Mesothelial cell of epicardium (in vitro differentiated cells): ENCODE results near the gene LAMB2. TPM values are rescaled to one million over a fixed set of nuclear protein-coding genes. Genes with fewer than 3 reads are reported as not detected.

Source experiments
- DNase-seq, 2 experiments: peaks; one replicate each; pipeline ENCODE4 v3.0.0; 2021; ENCODE audit warnings: low spot score in 2 of 2; ENCODE audit not compliant: unreplicated experiment in 2 of 2
- H3K27ac Mint-ChIP-seq: 2 replicates; pipeline ENCODE4 v1.8.0; 2021; ENCODE audit warnings: mixed read lengths
- H3K27me3 Mint-ChIP-seq: 2 replicates; pipeline ENCODE4 v1.8.0; 2021; ENCODE audit warnings: low read depth, mixed read lengths
- H3K36me3 Mint-ChIP-seq: 2 replicates; pipeline ENCODE4 v1.8.0; 2021; ENCODE audit warnings: mixed read lengths
- H3K4me1 Mint-ChIP-seq: 2 replicates; pipeline ENCODE4 v1.8.0; 2021; ENCODE audit warnings: mixed read lengths
- H3K4me3 Mint-ChIP-seq: 2 replicates; pipeline ENCODE4 v1.8.0; 2021; ENCODE audit warnings: mild to moderate bottlenecking, moderate library complexity, mixed read lengths
- H3K9me3 Mint-ChIP-seq: 2 replicates; pipeline ENCODE4 v1.8.0; 2021; ENCODE audit warnings: mixed read lengths
- CTCF ChIP-seq: fragments of 200-600 bp; sonication (generic); IDR thresholded peaks from one replicate; pipeline ENCODE4 v1.5.0; 2021; ENCODE audit warnings: antibody characterized with exemption; ENCODE audit not compliant: unreplicated experiment
- total RNA-seq: library from RNA; stranded (reverse); gene quantifications from 3 replicates; pipeline ENCODE4 v1.2.1, GENCODE V29; 2021

Gene LAMB2
- total RNA-seq, 1 donor from 2014 or later, result 359 TPM

- Mint-ChIP-seq H3K27ac (no peak overlapping the region), H3K36me3 (peaks cover 28% of the 10 kb centered on the region), H3K4me3 (no peak overlapping the region), H3K9me3 (no peaks in the 10 kb centered on the region), H3K4me1 (peaks cover 16% of the 10 kb centered on the region), H3K27me3 (no peaks in the 10 kb centered on the region)
- no peak for DNase-seq
- no peak for TF ChIP-seq CTCF
These were observed 32.7 kb downstream of the LAMB2 start for GRCh38 chr3:49100046-49100615.

GRCh38 chr3:49098910-49099630 is 33.8 kb downstream of the LAMB2 start:
- peaks cover 28% of the 10 kb centered on the region for H3K36me3 Mint-ChIP-seq
- peaks cover 9% of the 10 kb centered on the region for H3K4me1 Mint-ChIP-seq
- no peak for TF ChIP-seq CTCF
- H3K27me3 Mint-ChIP-seq, result no peaks in the 10 kb centered on the region
- H3K9me3 Mint-ChIP-seq, result no peaks in the 10 kb centered on the region
- no peak overlapping the region for H3K4me3 Mint-ChIP-seq
- DNase-seq, result no peak
- H3K27ac Mint-ChIP-seq, result peak overlapping the region; percentile 32

- Mint-ChIP-seq H3K27ac (peak overlapping the region; percentile 32), H3K4me3 (no peak overlapping the region), H3K36me3 (peaks cover 28% of the 10 kb centered on the region), H3K4me1 (peaks cover 3% of the 10 kb centered on the region), H3K9me3 (no peaks in the 10 kb centered on the region), H3K27me3 (no peaks in the 10 kb centered on the region)
- no peak for TF ChIP-seq CTCF
- no peak for DNase-seq
These were observed 34.4 kb downstream of the LAMB2 start for GRCh38 chr3:49098429-49098828.

GRCh38 chr3:49093853-49094767 is 38.7 kb downstream of the LAMB2 start, which contains the start of gene QRICH1:
TSS of gene QRICH1 (minus strand) at chr3:49094071. CDS start at chr3:49077017, 17,054 bp downstream.
- DNase-seq, result peak; percentile 92 to 98
- no peaks in the 10 kb centered on the region for H3K27me3 Mint-ChIP-seq
- H3K27ac Mint-ChIP-seq, result peak within 1 kb of the TSS; percentile 99
- TF ChIP-seq CTCF, result no peak
- H3K36me3 Mint-ChIP-seq, result peaks cover 17% of the 10 kb centered on the region
- peak within 1 kb of the TSS; percentile 91 for H3K4me3 Mint-ChIP-seq
- no peaks in the 10 kb centered on the region for H3K9me3 Mint-ChIP-seq
- peaks cover 27% of the 10 kb centered on the region for H3K4me1 Mint-ChIP-seq

- no peaks in the 10 kb centered on the region for H3K9me3 Mint-ChIP-seq
- peak overlapping the region; percentile 98 for H3K27ac Mint-ChIP-seq
- H3K27me3 Mint-ChIP-seq, result no peaks in the 10 kb centered on the region
- peak; percentile 67 to 79 for DNase-seq
- H3K4me1 Mint-ChIP-seq, result peaks cover 27% of the 10 kb centered on the region
- H3K36me3 Mint-ChIP-seq, result peaks cover 10% of the 10 kb centered on the region
- H3K4me3 Mint-ChIP-seq, result peak overlapping the region; percentile 91
- TF ChIP-seq CTCF, result no peak
These were observed 39.7 kb downstream of the LAMB2 start for GRCh38 chr3:49092938-49093852.
